AG09309 (cell line): Measurements from ENCODE around the gene PDE4D.

Experiments used
- DNase-seq: peaks from one replicate; pipeline ENCODE4 v3.0.0-alpha.2; 2010; ENCODE audit warnings: low read depth
- H3K4me3 ChIP-seq: 2 replicates; pipeline ENCODE4 v1.5.1; 2011; ENCODE audit warnings: mild to moderate bottlenecking, low read depth, low read length, moderate library complexity; ENCODE audit not compliant: control insufficient read depth
- CTCF ChIP-seq: IDR thresholded peaks from 2 replicates; pipeline ENCODE4 v1.5.1; 2011; ENCODE audit warnings: mild to moderate bottlenecking, low read depth, low read length, inconsistent platforms; ENCODE audit not compliant: insufficient read depth, control insufficient read depth; ENCODE audit errors: missing control alignments

Gene PDE4D

GRCh38 chr5:59249160-59249559 lies 644.4 kb downstream of the PDE4D start:
- no peak overlapping the region for H3K4me3 ChIP-seq
- no peak for TF ChIP-seq CTCF
- no peak for DNase-seq

GRCh38 chr5:59246882-59247281 lies 646.6 kb downstream of the PDE4D start:
- no peak for TF ChIP-seq CTCF
- no peak overlapping the region for H3K4me3 ChIP-seq
- DNase-seq: no peak

GRCh38 chr5:59246145-59246869 lies 647.2 kb downstream of the PDE4D start:
- H3K4me3 ChIP-seq: no peak overlapping the region
- no peak for TF ChIP-seq CTCF
- peak; percentile 66 for DNase-seq

GRCh38 chr5:59245198-59245597 lies 648.3 kb downstream of the PDE4D start:
- DNase-seq: no peak
- TF ChIP-seq CTCF: no peak

GRCh38 chr5:59241552-59241951 lies 652.0 kb downstream of the PDE4D start:
- no peak for TF ChIP-seq CTCF
- DNase-seq: no peak
- H3K4me3 ChIP-seq: no peak overlapping the region

More at GRCh38 chr5:59245198-59245597, 648.3 kb downstream of the PDE4D start:
- H3K4me3 ChIP-seq: no peak overlapping the region

GRCh38 chr5:59241119-59241518 lies 652.4 kb downstream of the PDE4D start:
- no peak for DNase-seq
- H3K4me3 ChIP-seq: no peak overlapping the region
- no peak for TF ChIP-seq CTCF
